ENCODE measurements around the gene AIRE.

- TF ChIP-seq CTCF (IDR thresholded peaks at IDR 0.05; ENCODE audit: poor library complexity, severe bottlenecking) (no peak), EZH2 (IDR thresholded peaks at IDR 0.05; ENCODE audit: borderline replicate concordance, insufficient read depth, low read length, poor library complexity, severe bottlenecking) (no peak), EP300 (conservative IDR thresholded peaks at IDR 0.05; ENCODE audit: poor library complexity, severe bottlenecking) (no peak)
These were observed 30.7 kb downstream of the AIRE start for GRCh38 chr21:44316277-44316900.
